Measurements from ENCODE around the gene PIGC.

The PIGC gene

GRCh38 chr1:172397633-172398032 lies 46.2 kb downstream of the PIGC start:
- TF ChIP-seq CTCF (IDR thresholded peaks at IDR 0.05) = no peak

DNA sequence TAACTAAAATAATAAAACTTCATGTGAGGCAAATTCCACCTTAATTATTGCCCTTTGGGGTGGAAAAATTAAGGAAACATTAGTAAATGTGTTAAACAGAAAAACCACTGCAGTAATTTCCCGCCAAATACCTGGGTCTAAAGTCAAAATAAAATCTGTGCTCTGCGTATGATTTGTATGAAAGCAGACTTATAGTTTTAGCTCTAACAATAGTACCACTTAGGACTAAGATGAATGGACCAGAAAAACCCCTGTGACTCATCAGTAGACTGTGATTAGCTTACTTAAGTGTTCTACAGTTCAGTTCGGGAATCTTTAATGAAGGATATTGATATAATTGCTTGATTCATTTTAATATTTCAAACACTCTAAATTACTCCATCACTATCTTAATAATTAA lies 46.6 kb downstream of the PIGC start:
- no peak for TF ChIP-seq CTCF (IDR thresholded peaks at IDR 0.05)

DNA sequence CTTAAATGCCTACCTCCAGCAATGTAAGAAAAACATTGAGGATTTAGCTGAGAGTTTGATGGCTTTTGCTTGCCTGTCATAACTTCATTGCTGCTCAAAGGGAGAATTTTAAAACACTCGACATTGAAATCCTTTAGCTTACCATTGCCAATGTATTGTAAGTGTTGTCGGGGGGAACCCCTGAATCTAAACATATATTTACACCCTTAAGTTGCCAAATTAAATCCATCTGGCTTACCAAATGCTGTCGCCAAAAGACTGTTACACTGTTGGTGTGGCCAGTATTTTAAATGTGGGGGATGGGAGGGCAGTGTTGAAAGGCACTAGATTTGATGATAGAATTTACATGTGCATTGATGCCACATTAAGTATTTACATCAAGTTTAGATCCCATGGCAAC lies 48.3 kb downstream of the PIGC start:
- TF ChIP-seq CTCF (IDR thresholded peaks at IDR 0.05) = no peak

- TF ChIP-seq CTCF (IDR thresholded peaks at IDR 0.05) = no peak
These were observed 49.1 kb downstream of the PIGC start for GRCh38 chr1:172394811-172395210.

DNA sequence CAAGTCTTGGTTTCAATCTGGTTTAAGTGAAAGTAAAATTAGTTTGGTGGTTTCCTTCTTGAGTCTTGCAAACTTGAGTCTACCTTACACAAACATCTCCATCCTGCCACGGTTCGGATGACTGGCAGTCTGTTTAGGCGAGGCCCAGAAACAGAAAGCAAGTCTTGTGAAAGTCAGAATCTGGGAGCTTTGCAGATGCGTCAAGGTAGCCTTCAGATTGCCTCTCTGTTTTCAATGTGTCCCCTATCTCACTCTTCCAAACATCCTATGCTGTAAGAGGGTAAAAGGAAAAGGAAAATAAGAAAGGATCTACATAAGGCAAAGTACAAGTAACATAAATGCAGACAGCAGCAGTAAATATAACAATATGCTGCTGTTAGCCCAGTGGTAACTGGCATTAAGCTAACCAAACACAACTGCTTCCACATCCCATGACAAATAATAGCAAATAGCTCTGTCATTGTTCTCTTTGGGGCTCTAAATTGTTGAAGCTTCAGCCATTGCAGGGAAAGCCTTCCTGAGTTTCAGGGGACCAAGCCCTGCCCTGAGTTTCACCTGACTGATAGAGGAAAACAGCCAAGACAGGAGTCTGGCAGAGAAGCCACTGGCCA lies 49.6 kb downstream of the PIGC start:
- TF ChIP-seq CTCF (IDR thresholded peaks at IDR 0.05) = no peak

- TF ChIP-seq CTCF (IDR thresholded peaks at IDR 0.05) = no peak
These were observed 50.5 kb downstream of the PIGC start for GRCh38 chr1:172393354-172393753.

GRCh38 chr1:172391976-172392375 lies 51.9 kb downstream of the PIGC start:
- no peak for TF ChIP-seq CTCF (IDR thresholded peaks at IDR 0.05)

Measured in LNCAP (cell line).